ENCODE data around the gene HEATR5A. TPM values are rescaled to one million over a fixed set of nuclear protein-coding genes. Genes with fewer than 3 reads are reported as not detected.

HEATR5A gene
- polyA plus RNA-seq, 1 of the 3 experiments (the other 2 are of a cell fraction), result 7.1 TPM

- H3F3A ChIP-seq (replicated peaks; ENCODE audit: insufficient read depth), result no peaks in the 10 kb centered on the region
- no peaks in the 10 kb centered on the region for H4K20me1 ChIP-seq (ENCODE audit: insufficient read depth)
- no peaks in the 10 kb centered on the region for H3K27me3 ChIP-seq (ENCODE audit: insufficient read depth)
- H3K9me3 ChIP-seq, result no peaks in the 10 kb centered on the region
- H3K4me2 ChIP-seq, result no peak overlapping the region
- TF ChIP-seq ZBTB33 (IDR thresholded peaks at IDR 0.05; ENCODE audit: borderline replicate concordance, low read depth), result no peak
- TF ChIP-seq MAX (IDR thresholded peaks at IDR 0.05; ENCODE audit: low read depth), result no peak
- TF ChIP-seq PBX3 (IDR thresholded peaks at IDR 0.05), result no peak
- TF ChIP-seq USF2 (IDR thresholded peaks at IDR 0.05; ENCODE audit: borderline replicate concordance, low read depth, low read length), result no peak
- TF ChIP-seq YY1 (IDR thresholded peaks at IDR 0.05; ENCODE audit: low read depth), result no peak
- no peak for TF ChIP-seq TCF12 (IDR thresholded peaks at IDR 0.05)
- no peak for TF ChIP-seq RAD21 (IDR thresholded peaks at IDR 0.05; ENCODE audit: low read length)
- no peak for TF ChIP-seq RCOR1 (IDR thresholded peaks at IDR 0.05; ENCODE audit: low read length)
- TF ChIP-seq POLR2AphosphoS5 (IDR thresholded peaks at IDR 0.05; ENCODE audit: low read depth, low read length), result no peak
- no peak for TF ChIP-seq ELF1 (IDR thresholded peaks at IDR 0.05)
- no peaks in the 10 kb centered on the region for H3K9me2 ChIP-seq
- POLR2A ChIA-PET, result no interaction called here
- DNase-seq, result no peak
- 91% methylated on average over 5 of the region's 5 CpGs for WGBS (ENCODE audit: low lambda C conversion rate)
- H2AFZ ChIP-seq (ENCODE audit: low read depth), result no peak overlapping the region
- H3K36me3 ChIP-seq (replicated peaks in 1 of 2; ENCODE audit: control insufficient read depth in 1 of 2, insufficient read depth in 2 of 2, low read length in 1 of 2), result peaks cover 0 to 19% of the 10 kb centered on the region in 2 experiments
- CTCF ChIA-PET, result no interaction called here
- H3K9ac ChIP-seq, result no peak overlapping the region
- H3K79me2 ChIP-seq (ENCODE audit: insufficient read depth), result no peaks in the 10 kb centered on the region
- H3K4me1 ChIP-seq (ENCODE audit: control insufficient read depth in 1 of 2, insufficient read depth in 2 of 2, low read depth in 1 of 2, low read length in 1 of 2), result no peaks in the 10 kb centered on the region
- H3K4me3 ChIP-seq (ENCODE audit: low read depth in 2 of 2, low read length in 1 of 2), result no peak overlapping the region
- no peak overlapping the region for H3K27ac ChIP-seq (ENCODE audit: low read depth in 2 of 2, low read length in 1 of 2)
Measured at GRCh38 chr14:31319701-31320100, 100.6 kb downstream of the HEATR5A start.

GRCh38 chr14:31312934-31313333 is 107.4 kb downstream of the HEATR5A start:
- Histone ChIP-seq H3K9me3 (no peaks in the 10 kb centered on the region), H3F3A (replicated peaks; ENCODE audit: insufficient read depth) (no peaks in the 10 kb centered on the region), H4K20me1 (ENCODE audit: insufficient read depth) (no peaks in the 10 kb centered on the region), H3K36me3 (replicated peaks in 1 of 2; ENCODE audit: control insufficient read depth in 1 of 2, insufficient read depth in 2 of 2, low read length in 1 of 2) (peaks cover 8 to 29% of the 10 kb centered on the region in 2 experiments), H3K27me3 (ENCODE audit: insufficient read depth) (no peaks in the 10 kb centered on the region), H3K4me3 (ENCODE audit: low read depth in 2 of 2, low read length in 1 of 2) (no peak overlapping the region), H3K4me1 (ENCODE audit: control insufficient read depth in 1 of 2, insufficient read depth in 2 of 2, low read depth in 1 of 2, low read length in 1 of 2) (no peaks in the 10 kb centered on the region), H3K9me2 (no peaks in the 10 kb centered on the region), H2AFZ (ENCODE audit: low read depth) (no peak overlapping the region), H3K27ac (ENCODE audit: low read depth in 2 of 2, low read length in 1 of 2) (no peak overlapping the region), H3K79me2 (ENCODE audit: insufficient read depth) (no peaks in the 10 kb centered on the region), H3K9ac (no peak overlapping the region), H3K4me2 (no peak overlapping the region)
- no peak for DNase-seq
- POLR2A ChIA-PET, result no interaction called here
- CTCF ChIA-PET, result no interaction called here
- WGBS (ENCODE audit: low lambda C conversion rate), result 100% methylated on average over 1 of the region's 1 CpG
- TF ChIP-seq MAX (IDR thresholded peaks at IDR 0.05; ENCODE audit: low read depth) (no peak), TCF12 (IDR thresholded peaks at IDR 0.05) (no peak), FOXJ3 (CRISPR knock-in tag; IDR thresholded peaks at IDR 0.05) (no peak), POLR2AphosphoS5 (IDR thresholded peaks at IDR 0.05; ENCODE audit: low read depth, low read length) (no peak), GATA2 (CRISPR knock-in tag; IDR thresholded peaks at IDR 0.05) (no peak), MEF2A (IDR thresholded peaks at IDR 0.05; ENCODE audit: borderline replicate concordance, low read depth) (no peak), RAD21 (IDR thresholded peaks at IDR 0.05; ENCODE audit: low read length) (no peak), NFIC (IDR thresholded peaks at IDR 0.05; ENCODE audit: borderline replicate concordance) (no peak), FOSL2 (IDR thresholded peaks at IDR 0.05; ENCODE audit: borderline replicate concordance, low read depth) (no peak), CTCF (IDR thresholded peaks at IDR 0.05) (no peak), JUND (IDR thresholded peaks at IDR 0.05) (no peak), REST (IDR thresholded peaks at IDR 0.05; ENCODE audit: low read depth, low read length) (no peak)
